ENCODE data around the gene NOS1AP.

GRCh38 chr1:162138599-162139181 is 69.2 kb downstream of the NOS1AP start:
- TF ChIP-seq POLR2AphosphoS5 (IDR thresholded peaks at IDR 0.05; ENCODE audit: insufficient read depth, low read depth, low read length) = no peak
- TF ChIP-seq, protein P1, sequence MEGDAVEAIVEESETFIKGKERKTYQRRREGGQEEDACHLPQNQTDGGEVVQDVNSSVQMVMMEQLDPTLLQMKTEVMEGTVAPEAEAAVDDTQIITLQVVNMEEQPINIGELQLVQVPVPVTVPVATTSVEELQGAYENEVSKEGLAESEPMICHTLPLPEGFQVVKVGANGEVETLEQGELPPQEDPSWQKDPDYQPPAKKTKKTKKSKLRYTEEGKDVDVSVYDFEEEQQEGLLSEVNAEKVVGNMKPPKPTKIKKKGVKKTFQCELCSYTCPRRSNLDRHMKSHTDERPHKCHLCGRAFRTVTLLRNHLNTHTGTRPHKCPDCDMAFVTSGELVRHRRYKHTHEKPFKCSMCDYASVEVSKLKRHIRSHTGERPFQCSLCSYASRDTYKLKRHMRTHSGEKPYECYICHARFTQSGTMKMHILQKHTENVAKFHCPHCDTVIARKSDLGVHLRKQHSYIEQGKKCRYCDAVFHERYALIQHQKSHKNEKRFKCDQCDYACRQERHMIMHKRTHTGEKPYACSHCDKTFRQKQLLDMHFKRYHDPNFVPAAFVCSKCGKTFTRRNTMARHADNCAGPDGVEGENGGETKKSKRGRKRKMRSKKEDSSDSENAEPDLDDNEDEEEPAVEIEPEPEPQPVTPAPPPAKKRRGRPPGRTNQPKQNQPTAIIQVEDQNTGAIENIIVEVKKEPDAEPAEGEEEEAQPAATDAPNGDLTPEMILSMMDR (IDR thresholded peaks at IDR 0.05; ENCODE audit: extremely low read depth in 1 of 2, insufficient read depth in 1 of 2, low read depth in 1 of 2, low read length in 2 of 2) = no peak
- no peak for TF ChIP-seq POLR2A (IDR thresholded peaks at IDR 0.05; ENCODE audit: low read depth, low read length)
- no peak for TF ChIP-seq EZH2 (IDR thresholded peaks at IDR 0.05; ENCODE audit: borderline replicate concordance, low read depth, low read length, severe bottlenecking)
- TF ChIP-seq, protein P2, sequence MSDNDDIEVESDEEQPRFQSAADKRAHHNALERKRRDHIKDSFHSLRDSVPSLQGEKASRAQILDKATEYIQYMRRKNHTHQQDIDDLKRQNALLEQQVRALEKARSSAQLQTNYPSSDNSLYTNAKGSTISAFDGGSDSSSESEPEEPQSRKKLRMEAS (IDR thresholded peaks at IDR 0.05; ENCODE audit: insufficient read depth, insufficient read length) = no peak
